ENCODE measurements around the gene TBCCD1.

GRCh38 chr3:186502966-186503712 lies 64.0 kb downstream of the TBCCD1 start:
- TF ChIP-seq, protein P1, sequence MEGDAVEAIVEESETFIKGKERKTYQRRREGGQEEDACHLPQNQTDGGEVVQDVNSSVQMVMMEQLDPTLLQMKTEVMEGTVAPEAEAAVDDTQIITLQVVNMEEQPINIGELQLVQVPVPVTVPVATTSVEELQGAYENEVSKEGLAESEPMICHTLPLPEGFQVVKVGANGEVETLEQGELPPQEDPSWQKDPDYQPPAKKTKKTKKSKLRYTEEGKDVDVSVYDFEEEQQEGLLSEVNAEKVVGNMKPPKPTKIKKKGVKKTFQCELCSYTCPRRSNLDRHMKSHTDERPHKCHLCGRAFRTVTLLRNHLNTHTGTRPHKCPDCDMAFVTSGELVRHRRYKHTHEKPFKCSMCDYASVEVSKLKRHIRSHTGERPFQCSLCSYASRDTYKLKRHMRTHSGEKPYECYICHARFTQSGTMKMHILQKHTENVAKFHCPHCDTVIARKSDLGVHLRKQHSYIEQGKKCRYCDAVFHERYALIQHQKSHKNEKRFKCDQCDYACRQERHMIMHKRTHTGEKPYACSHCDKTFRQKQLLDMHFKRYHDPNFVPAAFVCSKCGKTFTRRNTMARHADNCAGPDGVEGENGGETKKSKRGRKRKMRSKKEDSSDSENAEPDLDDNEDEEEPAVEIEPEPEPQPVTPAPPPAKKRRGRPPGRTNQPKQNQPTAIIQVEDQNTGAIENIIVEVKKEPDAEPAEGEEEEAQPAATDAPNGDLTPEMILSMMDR (IDR thresholded peaks at IDR 0.05): no peak
- TF ChIP-seq POLR2AphosphoS5 (IDR thresholded peaks at IDR 0.05) (no peak), POLR2A (IDR thresholded peaks at IDR 0.05) (no peak), EP300 (IDR thresholded peaks at IDR 0.05) (no peak)
